ENCODE results near the gene HTT.

GRCh38 chr4:3035249-3035648 lies 39.2 kb upstream of the HTT start:
- TF ChIP-seq POLR2A (IDR thresholded peaks at IDR 0.05; ENCODE audit: low read length) (no peak), GATA1 (IDR thresholded peaks at IDR 0.05; ENCODE audit: low read depth, low read length) (no peak)
